ENCODE results near the gene P2RY2. TPM values are rescaled to one million over a fixed set of nuclear protein-coding genes. Genes with fewer than 3 reads are reported as not detected.

The P2RY2 gene
- total RNA-seq, 1 donor from 2014 or later = 6.5 TPM

DNA sequence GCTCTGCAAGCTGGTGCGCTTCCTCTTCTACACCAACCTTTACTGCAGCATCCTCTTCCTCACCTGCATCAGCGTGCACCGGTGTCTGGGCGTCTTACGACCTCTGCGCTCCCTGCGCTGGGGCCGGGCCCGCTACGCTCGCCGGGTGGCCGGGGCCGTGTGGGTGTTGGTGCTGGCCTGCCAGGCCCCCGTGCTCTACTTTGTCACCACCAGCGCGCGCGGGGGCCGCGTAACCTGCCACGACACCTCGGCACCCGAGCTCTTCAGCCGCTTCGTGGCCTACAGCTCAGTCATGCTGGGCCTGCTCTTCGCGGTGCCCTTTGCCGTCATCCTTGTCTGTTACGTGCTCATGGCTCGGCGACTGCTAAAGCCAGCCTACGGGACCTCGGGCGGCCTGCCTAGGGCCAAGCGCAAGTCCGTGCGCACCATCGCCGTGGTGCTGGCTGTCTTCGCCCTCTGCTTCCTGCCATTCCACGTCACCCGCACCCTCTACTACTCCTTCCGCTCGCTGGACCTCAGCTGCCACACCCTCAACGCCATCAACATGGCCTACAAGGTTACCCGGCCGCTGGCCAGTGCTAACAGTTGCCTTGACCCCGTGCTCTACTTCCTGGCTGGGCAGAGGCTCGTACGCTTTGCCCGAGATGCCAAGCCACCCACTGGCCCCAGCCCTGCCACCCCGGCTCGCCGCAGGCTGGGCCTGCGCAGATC, 16.5 kb downstream of the P2RY2 start:
- Histone ChIP-seq H3K4me3 (no peak overlapping the region), H3K9me3 (no peaks in the 10 kb centered on the region), H3K36me3 (no peaks in the 10 kb centered on the region), H3K4me1 (peaks cover 4% of the 10 kb centered on the region), H3K27ac (no peak overlapping the region), H3K27me3 (ENCODE audit: low read depth) (no peaks in the 10 kb centered on the region)
- TF ChIP-seq, protein P1, sequence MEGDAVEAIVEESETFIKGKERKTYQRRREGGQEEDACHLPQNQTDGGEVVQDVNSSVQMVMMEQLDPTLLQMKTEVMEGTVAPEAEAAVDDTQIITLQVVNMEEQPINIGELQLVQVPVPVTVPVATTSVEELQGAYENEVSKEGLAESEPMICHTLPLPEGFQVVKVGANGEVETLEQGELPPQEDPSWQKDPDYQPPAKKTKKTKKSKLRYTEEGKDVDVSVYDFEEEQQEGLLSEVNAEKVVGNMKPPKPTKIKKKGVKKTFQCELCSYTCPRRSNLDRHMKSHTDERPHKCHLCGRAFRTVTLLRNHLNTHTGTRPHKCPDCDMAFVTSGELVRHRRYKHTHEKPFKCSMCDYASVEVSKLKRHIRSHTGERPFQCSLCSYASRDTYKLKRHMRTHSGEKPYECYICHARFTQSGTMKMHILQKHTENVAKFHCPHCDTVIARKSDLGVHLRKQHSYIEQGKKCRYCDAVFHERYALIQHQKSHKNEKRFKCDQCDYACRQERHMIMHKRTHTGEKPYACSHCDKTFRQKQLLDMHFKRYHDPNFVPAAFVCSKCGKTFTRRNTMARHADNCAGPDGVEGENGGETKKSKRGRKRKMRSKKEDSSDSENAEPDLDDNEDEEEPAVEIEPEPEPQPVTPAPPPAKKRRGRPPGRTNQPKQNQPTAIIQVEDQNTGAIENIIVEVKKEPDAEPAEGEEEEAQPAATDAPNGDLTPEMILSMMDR (IDR thresholded peaks at IDR 0.05) = no peak
- no peak for ATAC-seq
- intact Hi-C loops (cut with DNase I) = no loop called here
- no peak for DNase-seq

DNA sequence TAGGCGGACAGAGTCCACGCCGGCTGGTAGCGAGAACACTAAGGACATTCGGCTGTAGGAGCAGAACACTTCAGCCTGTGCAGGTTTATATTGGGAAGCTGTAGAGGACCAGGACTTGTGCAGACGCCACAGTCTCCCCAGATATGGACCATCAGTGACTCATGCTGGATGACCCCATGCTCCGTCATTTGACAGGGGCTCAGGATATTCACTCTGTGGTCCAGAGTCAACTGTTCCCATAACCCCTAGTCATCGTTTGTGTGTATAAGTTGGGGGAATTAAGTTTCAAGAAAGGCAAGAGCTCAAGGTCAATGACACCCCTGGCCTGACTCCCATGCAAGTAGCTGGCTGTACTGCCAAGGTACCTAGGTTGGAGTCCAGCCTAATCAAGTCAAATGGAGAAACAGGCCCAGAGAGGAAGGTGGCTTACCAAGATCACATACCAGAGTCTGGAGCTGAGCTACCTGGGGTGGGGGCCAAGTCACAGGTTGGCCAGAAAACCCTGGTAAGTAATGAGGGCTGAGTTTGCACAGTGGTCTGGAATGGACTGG, 17.2 kb downstream of the P2RY2 start:
- H3K4me1 ChIP-seq = peaks cover 8% of the 10 kb centered on the region
- H3K4me3 ChIP-seq = no peak overlapping the region
- no peaks in the 10 kb centered on the region for H3K9me3 ChIP-seq
- no peaks in the 10 kb centered on the region for H3K36me3 ChIP-seq
- no peak overlapping the region for H3K27ac ChIP-seq
- intact Hi-C loops (cut with DNase I) = no loop called here
- DNase-seq = no peak
- no peaks in the 10 kb centered on the region for H3K27me3 ChIP-seq (ENCODE audit: low read depth)
- TF ChIP-seq, protein P1 (IDR thresholded peaks at IDR 0.05) = no peak
- no peak for ATAC-seq

DNA sequence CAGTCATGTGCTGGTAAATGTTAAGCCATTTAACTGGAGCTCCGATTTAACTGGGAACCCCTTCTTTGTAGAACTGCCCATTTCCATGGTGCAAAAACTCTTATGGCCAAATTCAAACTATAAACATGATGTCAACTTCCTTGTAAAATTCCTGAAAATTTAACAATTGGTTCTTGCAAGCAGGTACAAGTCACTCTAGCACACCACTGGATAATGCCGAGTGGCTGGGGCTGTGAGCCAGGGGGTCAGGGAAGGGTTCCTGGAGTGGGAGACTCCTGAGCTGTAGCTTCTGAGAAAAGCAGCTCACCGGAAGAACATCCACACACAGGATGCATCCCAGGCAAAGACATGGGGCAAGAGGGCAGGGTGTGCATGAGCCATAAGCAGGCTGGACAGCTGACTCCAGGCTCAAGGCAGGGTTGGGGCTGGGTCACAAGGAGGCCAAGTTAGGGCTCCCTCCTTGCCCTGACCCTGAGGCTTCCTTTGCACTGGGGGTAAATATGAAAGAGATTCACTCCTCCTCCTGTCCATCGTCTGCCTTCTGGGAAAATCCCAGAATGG, 18.2 kb downstream of the P2RY2 start:
- H3K4me3 ChIP-seq = no peak overlapping the region
- intact Hi-C loops (cut with DNase I) = no loop called here
- H3K27ac ChIP-seq = no peak overlapping the region
- no peak for DNase-seq
- no peaks in the 10 kb centered on the region for H3K27me3 ChIP-seq (ENCODE audit: low read depth)
- H3K4me1 ChIP-seq = peaks cover 13% of the 10 kb centered on the region
- TF ChIP-seq, protein P1 (IDR thresholded peaks at IDR 0.05) = no peak
- H3K9me3 ChIP-seq = no peaks in the 10 kb centered on the region
- ATAC-seq = no peak
- no peaks in the 10 kb centered on the region for H3K36me3 ChIP-seq

DNA sequence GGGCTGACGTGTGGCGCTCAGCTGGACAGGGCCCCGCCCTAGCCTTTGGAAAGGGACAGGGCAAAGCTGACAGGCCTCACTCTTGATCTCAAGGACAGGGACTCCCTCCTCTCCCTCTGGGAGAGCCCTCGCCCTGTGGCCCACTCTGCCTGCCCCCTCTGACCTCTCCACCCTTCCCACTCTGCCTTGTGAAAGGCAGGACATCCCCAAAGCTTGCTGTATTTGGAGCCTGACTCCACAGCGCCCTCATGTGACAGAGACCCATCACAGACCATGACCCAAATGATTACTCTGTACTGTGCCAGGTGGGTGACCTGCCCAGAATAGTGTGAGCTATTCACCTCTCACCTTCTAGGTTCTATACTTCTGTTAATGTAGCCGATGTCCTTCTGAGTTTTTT, 18.8 kb downstream of the P2RY2 start:
- H3K27me3 ChIP-seq (ENCODE audit: low read depth) = no peaks in the 10 kb centered on the region
- no peaks in the 10 kb centered on the region for H3K36me3 ChIP-seq
- H3K9me3 ChIP-seq = no peaks in the 10 kb centered on the region
- H3K4me1 ChIP-seq = peaks cover 13% of the 10 kb centered on the region
- DNase-seq = peak; percentile 70
- intact Hi-C loops (cut with DNase I) = no loop called here
- H3K4me3 ChIP-seq = no peak overlapping the region
- TF ChIP-seq, protein P1 (IDR thresholded peaks at IDR 0.05) = peak; percentile 67
- H3K27ac ChIP-seq = no peak overlapping the region
- ATAC-seq = peak; percentile 76 to 79

DNA sequence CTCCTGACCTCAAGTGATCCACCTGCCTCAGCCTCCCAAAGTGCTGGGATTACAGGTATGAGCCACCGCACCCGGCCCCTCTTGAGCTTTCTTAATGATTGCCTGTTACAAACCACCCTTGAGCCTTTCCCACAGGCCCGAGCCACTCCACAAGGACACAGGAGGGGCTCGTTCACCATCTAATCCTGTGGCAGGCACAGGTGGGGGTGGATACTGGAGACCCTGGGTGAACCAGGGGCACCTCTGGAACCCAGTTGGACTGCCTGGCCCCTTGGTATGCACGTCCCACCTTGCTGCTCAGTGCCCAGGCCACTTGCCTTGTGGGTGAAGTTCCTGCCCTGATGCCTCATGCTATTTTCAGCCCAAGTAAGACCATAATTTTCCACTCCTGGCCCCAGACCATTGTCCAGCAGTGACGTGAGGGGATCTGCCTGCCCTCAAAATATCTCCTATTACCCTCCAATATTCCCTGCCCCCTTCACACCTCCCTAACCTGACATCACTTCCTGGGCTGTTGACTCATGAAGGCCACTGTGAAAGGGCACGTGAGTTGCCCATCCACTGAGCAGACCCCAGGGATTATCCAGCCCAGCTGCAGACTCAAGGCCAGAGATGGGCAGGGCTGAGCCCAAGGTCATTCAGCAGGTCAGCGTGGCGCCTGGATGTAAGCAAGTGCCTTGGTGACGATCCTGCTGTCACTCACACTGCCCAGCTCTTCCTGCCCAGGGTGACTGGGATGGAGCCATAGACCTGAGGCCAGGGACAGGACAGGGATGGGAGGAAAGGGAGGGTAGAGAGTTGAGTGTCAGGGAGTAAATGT, 19.6 kb downstream of the P2RY2 start:
- no peaks in the 10 kb centered on the region for H3K36me3 ChIP-seq
- intact Hi-C loops (cut with DNase I) = no loop called here
- H3K4me1 ChIP-seq = peaks cover 20% of the 10 kb centered on the region
- H3K9me3 ChIP-seq = no peaks in the 10 kb centered on the region
- TF ChIP-seq, protein P1 (IDR thresholded peaks at IDR 0.05) = no peak
- no peak overlapping the region for H3K4me3 ChIP-seq
- H3K27me3 ChIP-seq (ENCODE audit: low read depth) = no peaks in the 10 kb centered on the region
- no peak overlapping the region for H3K27ac ChIP-seq
- ATAC-seq (no peak), DNase-seq (no peak)

Data from lower lobe of right lung (tissue), 2 donors.